Measurements from ENCODE around the gene CCL20.
"Not testable (repeated sequence)": the region's sequence is repeated elsewhere in the genome, so short reads cannot be mapped to it uniquely, and the experiment has no call there.

CCL20 gene

DNA sequence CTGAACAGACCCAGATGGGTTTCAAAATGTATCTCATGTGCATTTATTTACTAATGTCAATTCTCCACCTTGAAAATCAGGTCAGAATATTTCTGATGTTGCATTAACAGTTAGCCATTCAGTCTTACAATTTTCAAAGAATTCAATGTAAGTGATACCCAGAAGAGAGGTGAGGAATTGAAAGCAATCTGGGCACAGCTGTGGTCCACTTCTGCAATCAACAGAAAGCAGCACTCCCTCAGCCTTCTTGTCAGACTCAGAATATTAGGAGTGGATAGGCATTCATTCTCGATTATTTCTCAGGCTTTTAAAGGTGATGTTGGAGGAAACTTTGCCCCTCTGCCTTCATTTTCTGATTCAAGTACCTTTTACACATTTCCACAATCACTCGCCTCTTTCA, 15.7 kb downstream of the CCL20 start:
- in situ Hi-C loops (cut with MboI; ENCODE audit: low sequenced_read_pairs) = no loop called here

- in situ Hi-C loops (cut with MboI; ENCODE audit: low sequenced_read_pairs) = no loop called here
Observed at GRCh38 chr2:227834423-227834822, 20.8 kb downstream of the CCL20 start.

DNA sequence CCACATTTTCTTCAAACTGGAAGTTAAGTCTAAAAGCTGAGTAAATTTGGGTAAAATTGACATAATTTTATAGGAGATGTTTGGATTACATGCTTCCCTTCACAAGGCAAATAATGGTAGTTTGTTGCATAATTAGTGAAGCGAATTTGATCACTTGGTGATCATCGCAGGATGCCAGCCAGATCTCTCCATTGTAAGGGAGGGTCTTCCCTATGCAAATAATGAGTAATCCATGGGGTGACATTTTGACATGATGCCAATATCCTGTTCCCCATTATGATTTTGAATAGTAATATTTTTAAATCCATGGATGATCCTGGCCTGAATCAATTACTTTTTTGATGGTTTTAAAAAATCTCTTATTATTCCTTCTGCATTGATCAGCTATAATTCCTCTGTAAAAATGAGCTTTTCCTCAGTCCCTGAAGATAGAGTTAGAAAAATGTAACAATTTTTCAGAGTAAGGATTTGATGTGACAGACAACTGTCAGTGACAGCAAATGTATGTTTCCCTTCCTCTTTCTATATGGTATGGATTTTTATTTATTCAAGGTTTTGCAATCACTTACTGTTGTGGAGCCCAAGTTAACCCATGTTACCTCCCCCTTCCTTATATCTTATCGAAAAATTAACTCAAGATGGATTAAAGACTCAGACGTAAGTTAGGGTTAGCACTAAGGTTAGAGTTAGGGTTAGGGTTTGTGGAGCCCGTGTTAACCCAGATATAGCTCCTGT, 21.4 kb downstream of the CCL20 start:
- in situ Hi-C loops (cut with MboI; ENCODE audit: low sequenced_read_pairs) = no loop called here

DNA sequence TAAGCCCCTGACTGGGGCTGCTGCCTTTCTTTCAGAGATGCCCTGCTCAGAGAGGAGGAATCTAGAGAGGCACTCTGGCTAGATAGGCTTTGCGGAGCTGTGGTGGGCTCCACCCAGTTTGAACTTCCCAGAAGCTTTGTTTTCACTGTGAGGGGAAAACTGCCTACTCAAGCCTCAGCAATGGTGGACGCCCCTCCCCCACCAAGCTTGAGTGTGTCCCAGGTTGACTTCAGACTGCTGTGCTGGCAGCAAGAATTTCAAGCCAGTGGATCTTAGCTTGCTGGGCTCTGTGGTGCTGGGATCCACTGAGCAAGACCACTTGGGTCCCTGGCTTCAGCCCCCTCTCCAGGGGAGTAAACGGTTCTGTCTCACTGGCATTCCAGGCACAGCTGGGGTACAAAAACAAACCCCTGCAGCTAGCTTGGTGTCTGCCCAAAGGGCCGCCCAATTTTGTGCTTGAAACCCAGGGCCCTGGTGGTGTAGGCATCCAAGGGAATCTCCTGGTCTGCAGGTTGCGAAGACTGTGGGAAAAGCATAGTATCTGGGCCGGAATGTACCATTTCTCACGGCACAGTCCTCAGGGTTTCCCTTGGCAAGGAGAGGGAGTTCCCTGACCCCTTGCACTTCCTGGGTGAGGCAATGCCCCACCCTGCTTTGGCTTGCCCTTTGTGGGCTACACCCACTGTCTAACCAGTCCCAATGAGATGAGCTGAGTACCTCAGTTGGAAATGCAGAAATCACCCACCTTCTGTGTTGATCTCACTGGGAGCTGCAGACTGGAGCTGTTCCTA, 25.9 kb downstream of the CCL20 start:
- in situ Hi-C loops (cut with MboI; ENCODE audit: low sequenced_read_pairs) = not testable (repeated sequence)

- in situ Hi-C loops (cut with MboI; ENCODE audit: low sequenced_read_pairs) = no loop called here
Observed at GRCh38 chr2:227846831-227847230, 33.2 kb downstream of the CCL20 start.

- in situ Hi-C loops (cut with MboI; ENCODE audit: low sequenced_read_pairs) = no loop called here
Observed at GRCh38 chr2:227848146-227848545, 34.5 kb downstream of the CCL20 start.

DNA sequence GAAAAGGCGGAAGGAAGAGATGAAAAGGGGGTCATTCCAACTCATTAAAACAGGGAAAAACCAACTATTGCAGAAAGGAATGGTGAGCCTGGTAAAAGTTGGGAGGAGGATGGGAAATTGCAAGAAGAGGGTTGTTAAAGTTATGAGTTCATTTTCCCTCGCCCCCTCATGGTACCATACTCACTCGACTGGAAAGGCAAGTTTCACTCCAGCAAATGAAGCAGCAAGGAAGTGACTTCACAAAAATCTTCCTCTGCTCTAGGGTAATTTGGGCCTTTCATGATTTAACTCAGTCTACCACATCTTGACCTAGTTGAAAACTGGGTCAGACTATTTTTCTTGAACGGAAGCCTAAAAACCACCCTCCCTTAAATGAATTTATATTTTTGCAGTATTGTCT, 34.9 kb downstream of the CCL20 start:
- in situ Hi-C loops (cut with MboI; ENCODE audit: low sequenced_read_pairs) = no loop called here

GRCh38 chr2:227849906-227850305, 36.3 kb downstream of the CCL20 start:
- in situ Hi-C loops (cut with MboI; ENCODE audit: low sequenced_read_pairs) = loop anchor here (25.0 kb wide), 1 partner anchor 713 kb away; no protein-coding TSS in a partner anchor

DNA sequence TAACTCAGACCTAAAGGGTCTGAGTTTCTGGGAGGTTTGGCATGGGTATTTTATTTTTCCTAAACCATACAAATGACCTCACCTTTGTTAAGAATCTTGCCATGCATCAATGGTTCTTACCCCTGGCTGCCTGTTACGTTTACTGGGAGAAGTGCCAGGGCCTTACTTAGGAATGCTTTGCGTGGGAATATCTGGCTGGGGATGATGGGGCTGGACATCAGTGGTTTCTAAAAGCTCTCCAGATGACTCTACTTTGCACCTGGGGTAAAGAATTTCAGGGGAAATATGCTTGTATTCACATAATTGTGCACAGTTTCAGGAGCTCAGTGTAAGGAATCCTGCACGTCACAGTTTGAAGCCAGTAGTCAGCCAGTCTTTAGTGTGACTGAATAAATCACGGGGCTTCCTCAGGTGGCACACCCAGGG, 39.6 kb downstream of the CCL20 start:
- in situ Hi-C loops (cut with MboI; ENCODE audit: low sequenced_read_pairs) = loop anchor here (25.0 kb wide), 1 partner anchor 716 kb away; no protein-coding TSS in a partner anchor

DNA sequence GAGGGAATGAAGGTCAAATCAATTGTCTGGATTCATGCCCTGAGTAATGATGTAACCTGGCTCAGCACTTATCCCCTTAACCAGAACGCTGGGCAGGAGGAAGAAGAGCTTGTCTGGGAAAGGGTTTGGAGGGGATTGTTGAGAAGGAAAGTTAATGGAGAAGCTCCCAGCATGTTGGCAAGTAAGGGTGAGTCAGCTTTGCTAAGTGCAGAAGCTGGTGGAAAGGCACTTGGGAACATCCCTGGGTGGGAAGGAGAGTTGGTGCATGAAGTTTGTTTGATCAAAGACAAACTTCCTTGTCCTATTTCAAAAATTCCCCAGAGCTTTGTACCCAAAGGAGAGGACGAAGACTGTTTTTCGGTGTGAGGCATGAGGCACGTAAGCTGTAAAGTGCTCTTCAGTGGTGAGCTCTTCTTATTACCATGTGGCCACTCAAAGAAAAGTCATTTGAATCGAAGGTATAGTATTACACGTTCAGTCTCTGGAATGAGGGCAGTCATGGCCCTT, 40.2 kb downstream of the CCL20 start:
- in situ Hi-C loops (cut with MboI; ENCODE audit: low sequenced_read_pairs) = loop anchor here (25.0 kb wide), 1 partner anchor 717 kb away; no protein-coding TSS in a partner anchor

DNA sequence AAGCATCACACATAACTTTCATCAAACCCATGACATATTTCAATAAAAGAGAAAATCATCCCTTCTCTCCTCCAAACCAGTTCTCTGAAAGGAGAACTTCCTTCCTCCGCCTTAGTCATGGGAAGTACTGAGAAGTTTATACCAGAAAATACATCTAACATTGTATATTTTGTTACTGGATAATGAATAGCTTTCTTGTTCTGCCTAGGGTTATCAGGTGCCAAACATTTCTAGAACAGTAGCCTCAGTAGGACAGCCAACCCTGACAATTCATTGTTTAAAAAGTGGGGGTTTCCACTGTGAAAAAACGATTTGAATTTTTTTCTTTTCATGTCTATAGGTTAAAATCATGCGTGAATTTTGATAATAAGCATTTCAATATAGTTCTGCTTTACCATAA, 41.8 kb downstream of the CCL20 start:
- in situ Hi-C loops (cut with MboI; ENCODE audit: low sequenced_read_pairs) = loop anchor here (25.0 kb wide), 1 partner anchor 718 kb away; no protein-coding TSS in a partner anchor

DNA sequence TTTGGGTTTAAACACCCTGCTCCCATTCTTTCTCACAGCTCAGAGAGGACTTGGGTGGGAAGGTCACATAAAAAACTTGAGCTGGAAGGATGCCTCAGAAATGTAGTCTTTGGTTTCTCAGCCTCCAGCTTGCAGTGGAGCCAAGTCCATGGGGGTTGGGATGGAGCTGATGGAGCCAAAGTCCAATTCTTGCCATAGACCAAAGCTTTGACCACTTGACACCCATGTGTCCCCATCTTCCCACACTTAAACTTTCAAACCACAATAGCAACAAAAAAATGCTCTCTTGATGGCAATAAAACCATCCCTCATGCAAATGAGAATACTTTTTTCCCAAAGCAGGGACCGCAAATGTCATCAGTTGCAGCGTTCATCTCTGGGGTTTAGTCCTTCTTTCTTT, 43.1 kb downstream of the CCL20 start:
- in situ Hi-C loops (cut with MboI; ENCODE audit: low sequenced_read_pairs) = loop anchor here (25.0 kb wide), 1 partner anchor 719 kb away; no protein-coding TSS in a partner anchor

- in situ Hi-C loops (cut with MboI; ENCODE audit: low sequenced_read_pairs) = loop anchor here (5.0 to 25.0 kb wide), 2 partner anchors 88 to 723 kb away; no protein-coding TSS in a partner anchor
Observed at GRCh38 chr2:227860221-227860641, 46.6 kb downstream of the CCL20 start.

- in situ Hi-C loops (cut with MboI; ENCODE audit: low sequenced_read_pairs) = loop anchor here (5.0 to 25.0 kb wide), 2 partner anchors 89 to 724 kb away; no protein-coding TSS in a partner anchor
Observed at GRCh38 chr2:227861011-227861410, 47.4 kb downstream of the CCL20 start.

DNA sequence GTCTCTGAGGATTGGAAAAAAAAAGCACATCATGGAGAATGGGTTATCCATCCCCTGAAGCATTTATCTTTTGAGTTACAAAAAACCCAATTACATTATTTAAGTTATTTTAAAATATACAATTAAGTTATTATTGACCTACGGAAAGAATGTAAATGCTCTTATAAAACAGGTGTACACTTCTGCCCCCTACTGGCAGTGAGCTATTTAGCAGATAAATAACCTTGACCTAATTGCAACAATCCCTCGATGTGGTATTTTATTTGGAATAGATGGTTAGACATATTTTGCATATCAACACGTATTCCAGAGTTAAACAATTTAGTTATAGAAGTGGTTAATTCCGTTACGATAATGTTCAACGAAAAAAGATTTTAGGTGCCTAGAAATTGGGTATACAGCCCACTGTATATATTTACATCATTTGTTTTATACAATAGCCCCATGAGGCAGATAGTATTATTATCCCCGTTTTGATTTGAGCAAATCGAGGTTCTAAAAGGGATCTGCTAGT, 48.6 kb downstream of the CCL20 start:
- in situ Hi-C loops (cut with MboI; ENCODE audit: low sequenced_read_pairs) = loop anchor here (5.0 to 25.0 kb wide), 2 partner anchors 90 to 725 kb away; no protein-coding TSS in a partner anchor

DNA sequence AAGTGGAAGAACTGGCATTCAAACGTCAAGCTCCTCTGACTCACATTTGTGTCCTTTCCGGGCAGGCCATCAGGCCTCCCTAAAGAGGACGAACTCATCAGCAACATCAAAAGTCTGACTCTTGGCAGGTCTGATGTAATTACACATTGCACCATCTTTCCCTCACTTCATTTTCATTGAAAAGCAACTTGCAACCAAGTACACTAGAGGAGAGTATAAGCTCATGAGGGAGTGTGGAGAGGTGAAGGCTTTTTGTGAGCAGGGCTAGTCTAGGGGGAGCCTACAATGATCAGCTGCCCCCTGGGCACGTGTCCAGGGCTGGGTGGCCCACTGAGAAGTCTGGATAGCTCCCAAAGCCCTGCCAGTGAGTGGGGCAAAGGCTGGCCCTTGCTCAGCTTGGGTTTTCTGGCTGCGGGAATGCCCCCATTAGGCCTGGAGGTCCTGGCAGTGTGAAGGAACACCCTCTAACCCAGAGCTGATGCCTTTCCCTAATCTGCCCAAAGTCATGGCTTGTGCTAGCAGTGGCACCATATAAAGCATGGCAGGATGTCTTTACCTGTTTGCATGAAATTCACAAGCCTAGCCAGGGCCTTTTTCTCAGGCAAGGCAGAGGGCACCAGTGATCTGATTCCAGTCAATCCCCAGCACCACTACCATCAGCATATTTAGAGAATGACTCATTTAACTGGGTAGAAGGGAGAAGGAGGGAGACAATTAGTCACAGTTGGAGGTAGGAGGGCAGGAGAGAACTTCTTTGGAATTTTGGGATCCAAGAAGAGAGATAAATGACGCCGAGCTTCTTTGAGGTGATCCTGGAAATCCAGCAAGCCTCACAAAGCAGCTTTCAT, 49.3 kb downstream of the CCL20 start:
- in situ Hi-C loops (cut with MboI; ENCODE audit: low sequenced_read_pairs) = loop anchor here (5.0 to 25.0 kb wide), 2 partner anchors 91 to 726 kb away; no protein-coding TSS in a partner anchor

- in situ Hi-C loops (cut with MboI; ENCODE audit: low sequenced_read_pairs) = loop anchor here (5.0 to 25.0 kb wide), 2 partner anchors 92 to 727 kb away; no protein-coding TSS in a partner anchor
Observed at GRCh38 chr2:227864161-227864756, 50.6 kb downstream of the CCL20 start.

GRCh38 chr2:227865291-227865690, 51.6 kb downstream of the CCL20 start:
- in situ Hi-C loops (cut with MboI; ENCODE audit: low sequenced_read_pairs) = loop anchor here (25.0 kb wide), 1 partner anchor 728 kb away; no protein-coding TSS in a partner anchor
